Heart left ventricle (tissue), 16 donors: ENCODE data around the gene GLRA1. TPM values are rescaled to one million over a fixed set of nuclear protein-coding genes. Genes with fewer than 3 reads are reported as not detected.

Experiments used
- ATAC-seq, 4 donors: fragments of 200-7000 bp; cut with Tn5 transposase; one replicate each; pipeline ENCODE4 v1.9.1; 2020 to 2022; ENCODE audit warnings: moderate library complexity in 4 of 4, mild to moderate bottlenecking in 3 of 4, moderate number of reproducible peaks in 1 of 4
- DNase-seq, 5 donors: peaks; one replicate each; pipeline ENCODE4 v3.0.0-alpha.2; 2020
- H3K27ac ChIP-seq, 12 donors: fragments of 200-600 bp; sonication (generic) in 4 of 12; one replicate each; pipeline versions ENCODE4 v1.5.0 to v1.8.0; 2016 to 2022; ENCODE audit warnings: mild to moderate bottlenecking in 2 of 12
- H3K27me3 ChIP-seq, 9 donors: fragments of 200-600 bp; sonication (generic) in 2 of 9; one replicate each; pipeline versions ENCODE4 v1.5.1 to v1.8.0; 2016 to 2022; ENCODE audit warnings: mild to moderate bottlenecking in 3 of 9
- H3K36me3 ChIP-seq, 9 donors: fragments of 200-600 bp; sonication (generic) in 2 of 9; one replicate each; pipeline versions ENCODE4 v1.5.0 to v1.8.0; 2018 to 2022; ENCODE audit warnings: mild to moderate bottlenecking in 2 of 9
- H3K4me1 ChIP-seq, 12 donors: fragments of 200-600 bp; sonication (generic) in 4 of 12; one replicate each; pipeline versions ENCODE4 v1.5.0 to v1.8.0; 2016 to 2022; ENCODE audit warnings: mild to moderate bottlenecking in 3 of 12
- H3K4me3 ChIP-seq, 12 donors: fragments of 200-600 bp; sonication (generic) in 4 of 12; one replicate each; pipeline versions ENCODE4 v1.5.0 to v1.8.0; 2017 to 2022; ENCODE audit warnings: mild to moderate bottlenecking in 9 of 12, moderate library complexity in 4 of 12
- H3K9me3 ChIP-seq, 12 donors: fragments of 200-600 bp; sonication (generic) in 4 of 12; one replicate each; pipeline versions ENCODE4 v1.5.0 to v1.8.0; 2016 to 2022; ENCODE audit warnings: mild to moderate bottlenecking in 1 of 12
- CTCF ChIP-seq, 12 donors: fragments of 200-600 bp; sonication (generic) in 4 of 12; IDR thresholded peaks; one replicate each; pipeline versions ENCODE4 v1.5.0 to v1.8.0; 2018 to 2022; ENCODE audit warnings: antibody characterized with exemption in 12 of 12, mild to moderate bottlenecking in 5 of 12
- POLR2A ChIP-seq, 2 donors: fragments of 450-650 bp; IDR thresholded peaks; one replicate each; pipeline ENCODE4 v1.6.1; 2017; ENCODE audit warnings: antibody characterized with exemption in 2 of 2, mild to moderate bottlenecking in 2 of 2, moderate library complexity in 2 of 2
- WGBS, 4 donors: extraction: QIAGEN DNeasy Blood & Tissue Kit in 2 of 4; methylation state at CpG; one replicate each; pipeline versions ENCODE4 v1.1.5 to v1.1.7; 2013 to 2018; 5-methylcytosine and 5-hydroxymethylcytosine counted together
- intact Hi-C, 10 donors: fragments of 100-400 bp; cut with DNase I; formaldehyde crosslinking; loops; one replicate each; pipeline versions ENCODE4 v1.11.1 to v1.14.2; 2022
- long read RNA-seq, 3 donors: library from polyadenylated mRNA; unstranded; transcript quantifications; one replicate each; pipeline ENCODE4 v2.0.0, GENCODE V29; 2020 to 2021
- polyA plus RNA-seq, 2 donors: library from polyadenylated mRNA; stranded (reverse); fragments of 200-250 nt; gene quantifications; one replicate each; pipeline ENCODE4 v1.2.3, GENCODE V29; 2013
- total RNA-seq, 9 donors: library from RNA; depleted of rRNA in 2 of 9; stranded (reverse); fragments of >200 nt in 2 of 9; fragmentation: NEBNext Ultra II Directional in 3 of 9; extraction: Animal tissue kit (Norgen Biotek cat#: 25700) in 3 of 9; gene quantifications; one replicate each; pipeline versions ENCODE4 v1.1.0 to v1.2.4, GENCODE V29; 2016 to 2023
- donor health status: ischemic (EF 13 %, LVEDD 7.1; RV severe dilation, severe dysfunction).
- donor health status: healthy with polysubstance abuse.
- donor health status: DM: no; HTN: yes; CAD: no.
- donor health status: DM: no; HTN: no; CAD: no.
- donor health status: ischemic (EF 25% LVEDD 6.9; RV normal size, moderate dysfunction).
- donor health status: ischemic (EF 25% LVEDD 5.7; RV mildly dilated, moderate dysfunction).
- donor health status: healthy.
- donor health status: DM: yes; HTN: yes; CAD: no.
- donor health status: ischemic (EF 35%, LVEDD 5.7; RV mildly dilated, moderate dysfunction).
- donor health status: nonischemic (EF 11% LVEDD 7.7; RV severe dilation, severe dysfunction).
- donor health status: DM: yes; HTN: yes; CAD: no.
- donor health status: PGD.
- donor health status: ischemic (EF 29% LVEDD 5.4; RV normal size, mild dysfunction).
- donor health status: nonischemic (EF 23%, LVEDD 6.1; RV moderate dilation, normal function).

GLRA1 gene
- total RNA-seq (not detected), polyA plus RNA-seq (not detected)
- long read RNA-seq, donor 1, result 0 reads
- long read RNA-seq, donor 2, result 0 reads
- long read RNA-seq, donor 3, result 0 reads

- ATAC-seq (peak in 2 of 4 donors; percentile 71 to 75), DNase-seq (peak; percentile 34 to 68 (median 64))
- WGBS, 4 donors, result 5 to 6% (median 6%) methylated on average over 44 of the region's 44 CpGs
- H3K27ac ChIP-seq, result no peak within 1 kb of the TSS
- intact Hi-C loops, result no loop called here
- H3K4me1 ChIP-seq, result no peaks in the 10 kb centered on the region
- TF ChIP-seq POLR2A (IDR thresholded peaks at IDR 0.05), result no peak
- no peak for TF ChIP-seq CTCF (IDR thresholded peaks at IDR 0.05)
- H3K9me3 ChIP-seq, result peaks cover 0 to 2% (median 0%) of the 10 kb centered on the region in 12 donors
- H3K27me3 ChIP-seq, result peaks cover 0 to 24% (median 9%) of the 10 kb centered on the region in 9 donors
- H3K36me3 ChIP-seq, result no peaks in the 10 kb centered on the region
- H3K4me3 ChIP-seq, result no peak within 1 kb of the TSS
These were observed at the start of gene GLRA1 for GRCh38 chr5:151924564-151925301. Gene GLRA1 (minus strand): TSS chr5:151924851. CDS start chr5:151924549, 302 bp downstream.

DNA sequence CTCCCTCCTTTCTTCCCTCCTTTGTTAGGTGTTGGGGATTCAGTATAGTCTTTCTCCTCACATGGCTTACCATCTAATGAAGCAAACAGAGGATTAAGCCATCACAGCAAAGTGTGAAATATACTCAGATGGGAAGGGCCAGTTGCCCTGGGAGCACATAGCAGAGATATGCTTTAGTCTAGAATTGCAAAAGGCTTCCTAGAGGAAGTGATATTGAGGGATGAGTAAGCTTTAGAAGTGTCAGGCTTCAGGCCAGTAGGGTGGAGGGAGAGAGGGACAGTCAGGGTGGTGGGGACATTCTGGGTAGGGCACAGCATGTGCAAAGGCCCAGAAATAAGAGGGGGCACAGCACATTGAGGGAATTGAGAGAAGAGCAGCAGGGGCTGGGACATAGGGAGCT lies 46.2 kb upstream of the GLRA1 start:
- no peak for TF ChIP-seq CTCF (IDR thresholded peaks at IDR 0.05)
- intact Hi-C loops, result no loop called here
- no peak for ATAC-seq
- Histone ChIP-seq H3K27me3 (no peaks in the 10 kb centered on the region), H3K27ac (no peak overlapping the region), H3K36me3 (no peaks in the 10 kb centered on the region), H3K9me3 (no peaks in the 10 kb centered on the region), H3K4me3 (no peak overlapping the region), H3K4me1 (no peaks in the 10 kb centered on the region)
- DNase-seq, result no peak

- H3K27ac ChIP-seq, result no peak overlapping the region
- TF ChIP-seq POLR2A (IDR thresholded peaks at IDR 0.05), result no peak
- TF ChIP-seq CTCF (IDR thresholded peaks at IDR 0.05), result no peak
- H3K4me1 ChIP-seq, result no peaks in the 10 kb centered on the region
- H3K4me3 ChIP-seq, result no peak overlapping the region
- H3K27me3 ChIP-seq, result no peaks in the 10 kb centered on the region
- intact Hi-C loops, result no loop called here
- H3K36me3 ChIP-seq, result no peaks in the 10 kb centered on the region
- DNase-seq (no peak), ATAC-seq (no peak)
- 81 to 90% (median 82%) methylated on average over 6 of the region's 6 CpGs for WGBS, 4 donors
- no peaks in the 10 kb centered on the region for H3K9me3 ChIP-seq
These were observed 43.2 kb upstream of the GLRA1 start for GRCh38 chr5:151967865-151968264.

DNA sequence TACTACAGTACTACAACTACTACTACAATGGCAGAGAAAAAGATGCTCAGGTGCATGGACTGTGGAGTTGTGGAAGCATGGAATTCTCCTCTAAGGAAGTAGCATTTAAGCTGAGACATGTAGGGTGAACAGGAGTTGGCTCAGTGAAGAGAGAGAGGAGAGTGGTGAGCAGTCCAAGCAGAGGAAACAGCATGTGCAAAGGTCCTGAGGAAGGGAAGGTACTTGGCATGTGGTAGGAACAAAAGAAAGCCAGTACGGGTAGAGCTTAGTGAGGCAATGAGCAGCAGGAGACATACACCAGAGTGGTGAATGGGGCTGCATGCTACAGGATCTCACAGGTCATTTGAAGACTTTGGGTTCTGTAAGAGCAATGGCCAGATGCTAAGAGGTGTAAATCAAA lies 41.4 kb upstream of the GLRA1 start:
- WGBS, 4 donors, result 84 to 90% (median 86%) methylated on average over 1 of the region's 1 CpG
- TF ChIP-seq CTCF (IDR thresholded peaks at IDR 0.05) (no peak), POLR2A (IDR thresholded peaks at IDR 0.05) (no peak)
- ATAC-seq (no peak), DNase-seq (no peak)
- H3K36me3 ChIP-seq, result no peaks in the 10 kb centered on the region
- no peaks in the 10 kb centered on the region for H3K4me1 ChIP-seq
- H3K27me3 ChIP-seq, result no peaks in the 10 kb centered on the region
- intact Hi-C loops, result no loop called here
- H3K27ac ChIP-seq, result no peak overlapping the region
- H3K4me3 ChIP-seq, result no peak overlapping the region
- H3K9me3 ChIP-seq, result no peaks in the 10 kb centered on the region
